Stimulated activated naive CD8-positive, alpha-beta T cell treated with anti-CD3 and anti-CD28 coated beads, Interleukin-15, amount 100 ng/mL, for 72 hours (primary cell): Measurements from ENCODE around the gene GPR180.
A peak's percentile ranks its signal among the peaks of the same experiment; 100 is the strongest.

Source experiments
- ATAC-seq: fragments of 150-1000 bp; cut with Tn5 transposase; 2 replicates; pipeline ENCODE4 v1.10.0; 2021; ENCODE audit warnings: mild to moderate bottlenecking, moderate library complexity
- DNase-seq, 2 donors: peaks; one replicate each; pipeline ENCODE4 v3.0.0; 2021 to 2022
- H3K27ac Mint-ChIP-seq, 2 donors: one replicate each; pipeline ENCODE4 v1.8.0; 2022; ENCODE audit warnings: mild to moderate bottlenecking in 2 of 2, mixed read lengths in 2 of 2, moderate library complexity in 2 of 2
- H3K27me3 Mint-ChIP-seq: one replicate; pipeline ENCODE4 v1.8.0; 2022; ENCODE audit warnings: mixed read lengths
- H3K4me1 Mint-ChIP-seq: one replicate; pipeline ENCODE4 v1.8.0; 2022; ENCODE audit warnings: mild to moderate bottlenecking, mixed read lengths
- H3K4me3 Mint-ChIP-seq, 2 donors: one replicate each; pipeline ENCODE4 v1.8.0; 2022; ENCODE audit warnings: mild to moderate bottlenecking in 2 of 2, mixed read lengths in 2 of 2, moderate library complexity in 1 of 2
- H3K9me3 Mint-ChIP-seq, 2 donors: one replicate each; pipeline ENCODE4 v1.8.0; 2022; ENCODE audit warnings: mixed read lengths in 2 of 2

The GPR180 gene

DNA sequence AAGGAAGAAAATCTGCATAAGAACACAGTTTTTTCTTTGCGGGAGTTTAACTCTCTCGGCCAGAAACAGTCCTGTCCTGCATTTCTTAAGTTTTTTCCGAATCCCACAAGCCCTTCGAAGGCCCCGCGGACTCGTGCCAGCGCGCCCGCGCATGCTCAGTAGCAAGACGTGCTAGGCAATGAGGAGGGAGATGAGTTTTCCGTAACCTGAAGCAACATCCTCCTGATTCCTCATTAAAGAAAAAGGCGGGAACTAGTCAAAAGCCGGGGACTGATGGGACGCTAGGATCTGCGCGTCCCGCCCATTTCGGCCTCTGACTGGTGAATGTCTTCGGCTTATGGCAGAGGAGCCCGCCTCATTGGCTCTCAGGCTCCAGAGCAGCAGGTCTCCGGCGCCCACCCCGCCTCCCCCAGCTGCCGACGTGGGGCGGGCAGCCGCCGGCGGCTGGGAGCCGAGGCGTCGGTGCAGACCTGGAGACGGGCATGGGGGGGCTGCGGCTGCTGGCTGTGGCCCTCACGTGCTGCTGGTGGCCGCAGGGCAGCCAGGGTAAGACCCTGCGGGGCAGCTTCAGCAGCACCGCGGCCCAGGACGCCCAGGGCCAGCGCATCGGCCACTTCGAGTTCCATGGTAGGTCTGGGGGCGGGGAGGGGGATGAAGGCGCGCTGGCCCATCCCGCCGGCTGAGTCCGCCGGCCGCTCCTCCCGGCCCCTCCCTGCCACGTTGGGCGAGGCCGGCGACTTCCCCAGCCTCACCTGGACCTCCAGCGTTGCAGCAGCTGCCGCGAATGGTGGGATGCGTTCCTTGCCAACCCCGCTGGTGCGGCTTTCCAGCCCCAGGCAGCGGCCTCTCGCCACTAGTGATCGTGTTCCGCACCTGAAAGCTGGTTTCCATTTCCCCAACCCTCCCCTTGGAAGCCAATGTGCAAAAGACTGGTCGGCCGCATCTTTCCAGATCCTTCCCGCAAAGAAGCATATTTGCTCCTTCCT is at the start of gene GPR180:
Gene GPR180 (plus strand): TSS at position 412 of the 986 bp plus-strand sequence. CDS start 71 bp downstream, at position 483.
- peak within 1 kb of the TSS; percentile 85 to 93 for H3K27ac Mint-ChIP-seq
- H3K4me3 Mint-ChIP-seq = peak within 1 kb of the TSS; percentile 83 to 85
- ATAC-seq (peak; percentile 99), DNase-seq (peak; percentile 87 to 93)
- no peaks in the 10 kb centered on the region for H3K27me3 Mint-ChIP-seq
- H3K9me3 Mint-ChIP-seq = peaks cover 9% of the 10 kb centered on the region in 2 donors
- H3K4me1 Mint-ChIP-seq = peaks cover 24% of the 10 kb centered on the region

GRCh38 chr13:94552095-94552494 is 49.6 kb upstream of the GPR180 start:
- peaks cover 31% of the 10 kb centered on the region for H3K4me1 Mint-ChIP-seq
- no peak overlapping the region for H3K4me3 Mint-ChIP-seq
- ATAC-seq (no peak), DNase-seq (no peak)
- no peaks in the 10 kb centered on the region for H3K9me3 Mint-ChIP-seq
- H3K27ac Mint-ChIP-seq = no peak overlapping the region
- H3K27me3 Mint-ChIP-seq = no peaks in the 10 kb centered on the region

- H3K27ac Mint-ChIP-seq = no peak overlapping the region
- DNase-seq (no peak), ATAC-seq (no peak)
- peaks cover 28% of the 10 kb centered on the region for H3K4me1 Mint-ChIP-seq
- H3K4me3 Mint-ChIP-seq = no peak overlapping the region
- H3K27me3 Mint-ChIP-seq = no peaks in the 10 kb centered on the region
- H3K9me3 Mint-ChIP-seq = no peaks in the 10 kb centered on the region
Measured at GRCh38 chr13:94553766-94554165, 47.9 kb upstream of the GPR180 start.

DNA sequence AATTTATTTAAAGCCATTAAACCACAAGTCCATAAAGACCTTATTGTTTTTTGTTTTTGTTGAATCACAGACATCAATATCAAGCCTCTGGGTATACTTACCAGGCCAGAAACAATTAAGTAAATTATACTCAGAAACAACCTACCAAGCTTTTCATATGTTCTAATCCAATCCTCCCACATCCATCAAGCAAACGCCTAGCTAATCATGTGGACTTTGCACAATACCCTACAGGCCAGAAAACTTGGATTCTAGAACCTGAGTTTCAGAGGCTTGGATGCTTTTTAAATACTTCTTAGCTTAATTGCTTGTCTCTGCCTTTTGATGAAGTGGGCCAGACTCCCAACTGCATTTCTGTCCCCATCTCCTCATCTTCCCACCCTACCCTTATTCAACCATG is 45.6 kb upstream of the GPR180 start:
- no peaks in the 10 kb centered on the region for H3K27me3 Mint-ChIP-seq
- ATAC-seq (no peak), DNase-seq (no peak)
- H3K27ac Mint-ChIP-seq = no peak overlapping the region
- no peaks in the 10 kb centered on the region for H3K9me3 Mint-ChIP-seq
- peaks cover 23% of the 10 kb centered on the region for H3K4me1 Mint-ChIP-seq
- H3K4me3 Mint-ChIP-seq = no peak overlapping the region

DNA sequence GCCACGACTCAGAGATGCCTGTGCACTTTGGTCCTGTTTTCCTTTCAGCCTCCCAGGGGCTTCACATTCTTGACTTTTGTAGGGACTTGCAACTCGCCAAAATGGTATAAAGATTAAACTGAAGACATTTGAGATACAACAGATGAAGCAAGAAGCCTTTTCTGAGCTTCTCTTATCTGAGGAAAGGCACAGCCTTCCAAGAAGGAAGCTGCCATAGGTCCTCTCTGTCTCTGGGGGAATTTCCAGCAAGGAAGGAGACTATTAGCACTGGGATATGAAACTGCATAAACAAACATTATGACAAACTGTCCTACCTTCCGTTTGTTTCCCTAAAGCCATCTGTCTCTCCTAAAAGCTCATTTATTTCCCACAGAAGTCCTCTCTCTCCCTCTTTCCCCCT is 45.0 kb upstream of the GPR180 start:
- H3K9me3 Mint-ChIP-seq = no peaks in the 10 kb centered on the region
- no peak overlapping the region for H3K27ac Mint-ChIP-seq
- DNase-seq (no peak), ATAC-seq (no peak)
- H3K4me3 Mint-ChIP-seq = no peak overlapping the region
- H3K27me3 Mint-ChIP-seq = no peaks in the 10 kb centered on the region
- H3K4me1 Mint-ChIP-seq = peaks cover 23% of the 10 kb centered on the region

DNA sequence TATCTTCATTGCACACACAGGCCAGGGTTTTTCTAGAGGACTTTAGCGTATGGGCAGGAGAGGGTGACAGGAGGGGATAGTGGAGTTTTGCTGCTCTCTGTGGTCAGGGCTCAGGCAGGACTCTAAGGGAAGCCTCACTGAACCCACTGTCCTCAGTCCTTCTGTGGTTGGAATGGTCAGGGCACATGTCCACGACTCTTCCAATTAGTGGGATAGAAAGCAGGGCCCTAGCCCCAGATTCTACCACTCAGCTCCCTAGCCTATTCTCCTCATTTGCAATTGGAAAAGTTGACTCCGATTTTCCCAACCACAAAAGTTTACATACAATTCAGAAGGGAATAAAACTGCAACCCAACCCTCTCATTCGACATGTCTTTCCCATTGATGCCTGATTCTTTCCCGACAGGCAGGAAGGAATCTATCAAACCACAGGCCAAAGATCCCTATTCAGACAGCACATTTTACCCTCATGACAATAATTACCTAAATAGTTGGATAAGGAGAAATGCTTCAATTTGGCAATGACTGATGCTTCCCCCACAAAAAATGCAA is 43.9 kb upstream of the GPR180 start:
- H3K4me3 Mint-ChIP-seq = no peak overlapping the region
- ATAC-seq = no peak
- no peaks in the 10 kb centered on the region for H3K27me3 Mint-ChIP-seq
- H3K27ac Mint-ChIP-seq = no peak overlapping the region
- DNase-seq = no peak
- H3K4me1 Mint-ChIP-seq = peaks cover 23% of the 10 kb centered on the region
- H3K9me3 Mint-ChIP-seq = no peaks in the 10 kb centered on the region

GRCh38 chr13:94558716-94559115 is 42.9 kb upstream of the GPR180 start:
- H3K9me3 Mint-ChIP-seq = no peaks in the 10 kb centered on the region
- peak; percentile 88 for ATAC-seq

DNA sequence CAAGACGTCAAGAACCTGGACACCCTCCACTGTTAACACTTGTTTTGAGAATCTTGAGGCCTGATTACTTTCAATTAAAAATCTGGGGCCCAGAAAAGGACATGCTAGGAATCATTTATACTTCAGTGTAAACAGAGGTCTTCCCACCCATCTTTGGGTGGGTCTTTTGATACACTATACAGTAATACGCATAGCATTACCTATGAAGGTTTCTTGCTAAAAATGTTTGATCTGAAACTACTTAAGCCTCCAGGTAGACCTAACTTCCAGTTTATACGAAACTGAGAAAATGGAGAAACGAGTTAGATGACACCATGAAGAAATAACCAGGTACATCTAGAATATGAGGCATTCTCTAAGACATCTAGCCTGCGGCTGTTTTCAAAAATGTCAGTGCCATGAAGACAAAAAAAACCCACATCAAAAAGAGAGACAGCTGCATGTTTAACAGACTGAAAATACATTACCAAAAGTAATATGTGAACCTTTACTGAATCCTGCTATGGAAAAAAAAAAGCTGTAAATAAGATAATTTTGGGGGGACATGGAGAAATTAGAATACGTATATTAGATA is 42.3 kb upstream of the GPR180 start:
- H3K4me1 Mint-ChIP-seq = peaks cover 23% of the 10 kb centered on the region
- H3K9me3 Mint-ChIP-seq = no peaks in the 10 kb centered on the region
- peak overlapping the region in 1 of 2 donors; percentile 36 for H3K27ac Mint-ChIP-seq
- no peak for DNase-seq
- H3K27me3 Mint-ChIP-seq = no peaks in the 10 kb centered on the region
- peak; percentile 46 for ATAC-seq
- peak overlapping the region; percentile 41 to 50 for H3K4me3 Mint-ChIP-seq

More at GRCh38 chr13:94558716-94559115, 42.9 kb upstream of the GPR180 start:
- Mint-ChIP-seq H3K4me3 (peak overlapping the region; percentile 41 to 52), H3K4me1 (peaks cover 23% of the 10 kb centered on the region), H3K27ac (peak overlapping the region; percentile 6 to 41), H3K27me3 (no peaks in the 10 kb centered on the region)
- DNase-seq = peak; percentile 13 to 54

- DNase-seq (no peak), ATAC-seq (no peak)
- Mint-ChIP-seq H3K4me3 (no peak overlapping the region), H3K27ac (no peak overlapping the region), H3K9me3 (no peaks in the 10 kb centered on the region), H3K27me3 (no peaks in the 10 kb centered on the region), H3K4me1 (peaks cover 23% of the 10 kb centered on the region)
Measured at GRCh38 chr13:94560116-94560515, 41.5 kb upstream of the GPR180 start.

GRCh38 chr13:94561126-94561525 is 40.5 kb upstream of the GPR180 start:
- no peak for ATAC-seq
- Mint-ChIP-seq H3K4me1 (peaks cover 23% of the 10 kb centered on the region), H3K27ac (no peak overlapping the region)

DNA sequence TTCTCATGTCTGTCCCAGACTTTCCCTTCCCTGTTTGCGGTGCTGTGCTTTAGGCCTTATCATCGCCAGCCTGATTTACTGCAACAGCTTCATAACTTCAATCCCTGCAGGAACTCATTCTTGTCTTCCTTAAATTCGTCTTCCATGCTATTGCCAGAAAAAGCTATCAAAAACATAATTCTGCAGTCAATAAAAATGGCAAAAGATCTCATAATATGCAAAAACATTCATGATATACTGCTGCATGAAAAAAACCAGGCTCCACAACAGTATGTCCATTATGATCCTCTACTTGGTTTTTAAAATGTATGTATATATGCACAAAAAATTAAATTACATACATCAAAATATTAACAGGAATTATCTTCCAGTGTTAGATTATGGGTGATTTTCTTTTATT is 34.1 kb upstream of the GPR180 start:
- ATAC-seq (no peak), DNase-seq (no peak)
- no peaks in the 10 kb centered on the region for H3K9me3 Mint-ChIP-seq
- H3K27me3 Mint-ChIP-seq = no peaks in the 10 kb centered on the region
- no peak overlapping the region for H3K4me3 Mint-ChIP-seq
- no peak overlapping the region for H3K27ac Mint-ChIP-seq
- no peaks in the 10 kb centered on the region for H3K4me1 Mint-ChIP-seq

More at GRCh38 chr13:94561126-94561525, 40.5 kb upstream of the GPR180 start:
- H3K4me3 Mint-ChIP-seq = no peak overlapping the region
- no peak for DNase-seq
- no peaks in the 10 kb centered on the region for H3K27me3 Mint-ChIP-seq
- no peaks in the 10 kb centered on the region for H3K9me3 Mint-ChIP-seq

DNA sequence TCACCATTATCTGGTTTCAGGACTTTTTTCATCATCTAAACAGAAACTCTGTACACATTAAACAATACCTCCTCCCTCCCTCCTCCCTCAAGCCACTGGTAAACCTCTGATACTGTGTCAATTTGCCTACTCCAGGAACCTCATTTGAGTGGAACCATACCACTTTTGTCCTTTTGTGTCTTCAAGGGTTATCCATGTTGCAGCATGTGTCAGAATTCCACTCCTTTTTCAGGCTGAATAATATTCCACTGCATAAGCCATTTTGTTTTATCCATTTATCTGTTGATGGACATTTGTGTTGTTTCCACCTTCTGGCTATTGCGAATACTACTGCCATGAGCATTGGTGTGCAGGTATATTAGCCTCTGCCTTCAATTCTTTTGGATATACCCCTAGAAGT is 33.2 kb upstream of the GPR180 start:
- Mint-ChIP-seq H3K27me3 (no peaks in the 10 kb centered on the region), H3K9me3 (no peaks in the 10 kb centered on the region), H3K4me1 (no peaks in the 10 kb centered on the region), H3K27ac (no peak overlapping the region), H3K4me3 (no peak overlapping the region)
- DNase-seq (no peak), ATAC-seq (no peak)

DNA sequence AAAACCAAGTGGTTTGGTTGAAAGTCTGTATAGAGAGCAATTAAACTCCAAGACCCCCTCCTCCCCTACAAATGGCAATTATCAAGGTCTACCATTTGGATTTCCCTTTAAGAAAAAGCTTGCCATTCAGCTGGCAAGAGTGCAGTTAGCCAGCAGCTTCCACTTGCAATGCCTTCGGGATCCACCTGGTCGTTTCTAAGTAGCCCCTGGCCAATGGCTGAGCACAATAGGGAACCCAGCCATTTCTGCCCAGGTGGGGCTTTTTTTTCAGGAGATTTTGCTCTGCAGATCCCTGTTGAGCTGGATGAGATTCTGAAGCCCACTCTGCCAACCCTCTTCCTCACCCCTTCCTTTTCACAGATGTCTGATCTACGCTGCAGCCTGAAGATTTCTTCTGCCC is 32.0 kb upstream of the GPR180 start:
- Mint-ChIP-seq H3K4me1 (no peaks in the 10 kb centered on the region), H3K27ac (no peak overlapping the region)
- DNase-seq = no peak

DNA sequence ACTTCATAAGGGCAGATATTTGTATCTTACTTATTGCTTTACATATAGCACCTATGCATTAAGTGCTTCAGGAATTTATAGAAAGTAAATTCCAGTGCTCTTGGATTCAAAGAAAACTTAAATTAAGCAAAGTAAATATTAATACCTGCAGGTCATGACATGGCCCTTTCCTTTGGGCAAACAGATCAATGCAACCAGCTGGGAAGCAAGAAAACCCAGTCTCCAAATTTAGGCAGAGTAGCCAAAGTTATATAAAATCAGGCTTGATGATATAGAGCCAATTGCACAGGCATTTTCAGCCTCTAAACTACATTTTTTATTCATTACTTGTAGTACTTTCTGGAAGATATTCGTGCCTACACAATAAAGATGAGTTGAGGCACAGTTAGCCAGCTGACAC is 22.6 kb upstream of the GPR180 start:
- H3K4me1 Mint-ChIP-seq = peaks cover 2% of the 10 kb centered on the region
- no peak overlapping the region for H3K27ac Mint-ChIP-seq
- H3K9me3 Mint-ChIP-seq = no peaks in the 10 kb centered on the region
- no peak for ATAC-seq
- DNase-seq = no peak
- H3K27me3 Mint-ChIP-seq = no peaks in the 10 kb centered on the region
- H3K4me3 Mint-ChIP-seq = no peak overlapping the region

More for the DNA sequence above, 32.0 kb upstream of the GPR180 start:
- H3K4me3 Mint-ChIP-seq = no peak overlapping the region
- no peak for ATAC-seq
- H3K27me3 Mint-ChIP-seq = no peaks in the 10 kb centered on the region
- no peaks in the 10 kb centered on the region for H3K9me3 Mint-ChIP-seq

- Mint-ChIP-seq H3K4me3 (no peak overlapping the region), H3K27me3 (no peaks in the 10 kb centered on the region), H3K4me1 (peaks cover 25% of the 10 kb centered on the region), H3K9me3 (no peaks in the 10 kb centered on the region), H3K27ac (no peak overlapping the region)
- ATAC-seq = no peak
- no peak for DNase-seq
Measured at GRCh38 chr13:94583926-94584325, 17.7 kb upstream of the GPR180 start.

DNA sequence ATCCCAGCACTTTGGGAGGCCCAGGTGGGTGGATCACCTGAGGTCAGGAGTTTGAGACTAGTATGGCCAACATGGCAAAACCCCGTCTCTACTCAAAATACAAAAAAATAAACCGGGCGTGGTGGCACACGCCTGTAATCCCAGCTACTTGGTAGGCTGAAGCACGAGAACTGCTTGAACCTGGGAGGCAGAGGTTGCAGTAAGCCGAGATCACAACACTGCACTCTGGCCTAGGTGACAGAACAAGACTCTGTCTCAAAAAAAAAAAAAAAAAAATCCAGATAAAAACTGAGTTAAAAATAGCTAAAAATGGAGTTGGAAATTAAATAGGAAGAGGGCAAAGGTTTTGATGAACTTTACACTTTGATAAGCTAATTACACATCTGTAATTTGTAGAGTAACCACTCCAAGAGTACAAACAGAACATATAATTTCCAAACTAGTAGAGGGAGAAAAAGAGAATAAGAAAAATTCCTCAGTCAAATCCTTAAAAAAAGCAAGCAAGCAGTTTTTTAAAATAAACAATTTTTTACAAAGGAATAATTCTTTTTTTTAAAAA is 16.0 kb upstream of the GPR180 start:
- DNase-seq (no peak), ATAC-seq (no peak)
- Mint-ChIP-seq H3K4me1 (peaks cover 29% of the 10 kb centered on the region), H3K27ac (peak overlapping the region in 1 of 2 donors; percentile 69), H3K27me3 (no peaks in the 10 kb centered on the region), H3K4me3 (no peak overlapping the region), H3K9me3 (no peaks in the 10 kb centered on the region)
